Glutamatergic neuron (in vitro differentiated cells): Measurements from ENCODE around the gene ZMYM5. TPM values are rescaled to one million over a fixed set of nuclear protein-coding genes. Genes with fewer than 3 reads are reported as not detected.
"Not testable (repeated sequence)": the region's sequence is repeated elsewhere in the genome, so short reads cannot be mapped to it uniquely, and the experiment has no call there.

Experiments
- DNase-seq: peaks from one replicate; pipeline ENCODE4 v3.0.0; 2022
- H3K27ac Mint-ChIP-seq: one replicate; pipeline ENCODE4 v1.8.0; 2020; ENCODE audit warnings: mild to moderate bottlenecking, mixed read lengths, inconsistent platforms; ENCODE audit not compliant: unreplicated experiment
- H3K27me3 Mint-ChIP-seq: one replicate; pipeline ENCODE4 v1.8.0; 2020; ENCODE audit warnings: mild to moderate bottlenecking, moderate library complexity, mixed read lengths, inconsistent platforms; ENCODE audit not compliant: unreplicated experiment
- H3K36me3 Mint-ChIP-seq: one replicate; pipeline ENCODE4 v1.8.0; 2020; ENCODE audit warnings: mild to moderate bottlenecking, mixed read lengths, inconsistent platforms; ENCODE audit not compliant: unreplicated experiment
- H3K4me1 Mint-ChIP-seq: one replicate; pipeline ENCODE4 v1.8.0; 2020; ENCODE audit warnings: mild to moderate bottlenecking, low read depth, mixed read lengths, inconsistent platforms; ENCODE audit not compliant: unreplicated experiment
- H3K4me3 Mint-ChIP-seq: one replicate; pipeline ENCODE4 v1.8.0; 2020; ENCODE audit warnings: mild to moderate bottlenecking, mixed read lengths, inconsistent platforms; ENCODE audit not compliant: unreplicated experiment
- H3K9me3 Mint-ChIP-seq: one replicate; pipeline ENCODE4 v1.8.0; 2020; ENCODE audit warnings: mild to moderate bottlenecking, moderate library complexity, mixed read lengths, inconsistent platforms; ENCODE audit not compliant: unreplicated experiment
- CTCF ChIP-seq: fragments of 200-600 bp; sonication (generic); IDR thresholded peaks from one replicate; pipeline ENCODE4 v1.5.0; 2021; ENCODE audit not compliant: partially characterized antibody, unreplicated experiment
- total RNA-seq: library from RNA; stranded (reverse); fragmentation: NEBNext Ultra II Directional; extraction: Animal tissue kit (Norgen Biotek cat#: 25700); gene quantifications from one replicate; pipeline ENCODE4 v1.2.1, GENCODE V29; 2021; ENCODE audit not compliant: unreplicated experiment

ZMYM5 gene
- total RNA-seq, 1 donor from 2014 or later, result 20.1 TPM

- H3K4me3 Mint-ChIP-seq, result peak overlapping the region; percentile 93
- peaks cover 6% of the 10 kb centered on the region for H3K9me3 Mint-ChIP-seq
- no peak for TF ChIP-seq CTCF
- H3K4me1 Mint-ChIP-seq, result peaks cover 2% of the 10 kb centered on the region
- peaks cover 5% of the 10 kb centered on the region for H3K36me3 Mint-ChIP-seq
- H3K27me3 Mint-ChIP-seq, result peaks cover 15% of the 10 kb centered on the region
- peak overlapping the region; percentile 97 for H3K27ac Mint-ChIP-seq
- DNase-seq, result peak; percentile 69
These were observed 81.3 kb downstream of the ZMYM5 start for GRCh38 chr13:19782049-19782726.

GRCh38 chr13:19781526-19781925 lies 81.9 kb downstream of the ZMYM5 start:
- Mint-ChIP-seq H3K27me3 (peaks cover 15% of the 10 kb centered on the region), H3K4me1 (peaks cover 2% of the 10 kb centered on the region), H3K4me3 (peak overlapping the region; percentile 93), H3K36me3 (peaks cover 5% of the 10 kb centered on the region), H3K9me3 (peaks cover 6% of the 10 kb centered on the region), H3K27ac (peak overlapping the region; percentile 97)
- no peak for TF ChIP-seq CTCF
- no peak for DNase-seq

- peak overlapping the region; percentile 68 for H3K27ac Mint-ChIP-seq
- not testable (repeated sequence) for H3K9me3 Mint-ChIP-seq
These were observed 82.6 kb downstream of the ZMYM5 start for GRCh38 chr13:19780753-19781418.

More at GRCh38 chr13:19780753-19781418, 82.6 kb downstream of the ZMYM5 start:
- Mint-ChIP-seq H3K27me3 (peaks cover 15% of the 10 kb centered on the region), H3K4me3 (peak overlapping the region; percentile 93)
- not testable (repeated sequence) for H3K36me3 Mint-ChIP-seq, H3K4me1 Mint-ChIP-seq, DNase-seq

Other genes with a start within 250 kb of the ZMYM5 start
- 31.8 TPM for gene MPHOSPH8, start 230.0 kb downstream of the ZMYM5 start, total RNA-seq
- gene PSPC1, start 80.7 kb downstream of the ZMYM5 start, total RNA-seq, result 84.2 TPM
- gene ZMYM2, start 95.1 kb upstream of the ZMYM5 start, total RNA-seq, result 215 TPM